DND-41 (cell line): ENCODE results near the gene CDX2.

Experiments used
- ATAC-seq: fragments of 200-7000 bp; cut with Tn5 transposase; 3 replicates; pipeline ENCODE4 v1.9.1; 2021; ENCODE audit warnings: low read depth; ENCODE audit not compliant: insufficient read depth
- DNase-seq: peaks from one replicate; pipeline ENCODE4 v3.0.0-alpha.2; 2020
- H2AFZ ChIP-seq: 2 replicates; pipeline ENCODE4 v1.6.0; 2012; ENCODE audit warnings: low read depth, low read length
- H3K27ac ChIP-seq: 2 replicates; pipeline ENCODE4 v1.5.1; 2012; ENCODE audit warnings: low read length, inconsistent platforms
- H3K27me3 ChIP-seq: fragments of 200-600 bp; sonication (generic); 2 replicates; pipeline ENCODE4 v1.6.0; 2012; ENCODE audit warnings: low read length, mild to moderate bottlenecking, inconsistent platforms; ENCODE audit not compliant: insufficient read depth, poor library complexity
- H3K36me3 ChIP-seq: 2 replicates; pipeline ENCODE4 v1.5.1; 2012; ENCODE audit warnings: low read length, inconsistent platforms; ENCODE audit not compliant: insufficient read depth
- H3K4me1 ChIP-seq: 2 replicates; pipeline ENCODE4 v1.5.1; 2012; ENCODE audit warnings: mild to moderate bottlenecking, low read length; ENCODE audit not compliant: insufficient read depth
- H3K4me2 ChIP-seq: 2 replicates; pipeline ENCODE4 v1.6.0; 2012; ENCODE audit warnings: mild to moderate bottlenecking, moderate library complexity, low read length, inconsistent platforms; ENCODE audit not compliant: insufficient read depth
- H3K4me3 ChIP-seq, 2 experiments: fragments of 200-600 bp in 1 of 2; shearing (Covaris generic) in 1 of 2; 2 replicates each; pipeline ENCODE4 v1.5.1; 2012 to 2016; ENCODE audit warnings: inconsistent platforms in 2 of 2, low read length in 2 of 2, mild to moderate bottlenecking in 2 of 2, low read depth in 1 of 2, moderate library complexity in 1 of 2
- H3K79me2 ChIP-seq: 2 replicates; pipeline ENCODE4 v1.6.0; 2012; ENCODE audit warnings: low read length, inconsistent platforms; ENCODE audit not compliant: insufficient read depth
- H3K9ac ChIP-seq: 2 replicates; pipeline ENCODE4 v1.6.0; 2012; ENCODE audit warnings: low read depth, mild to moderate bottlenecking, inconsistent platforms, low read length, moderate library complexity
- H3K9me3 ChIP-seq: 2 replicates; pipeline ENCODE4 v1.5.1; 2012; ENCODE audit warnings: low read length, moderate library complexity, mild to moderate bottlenecking, inconsistent platforms; ENCODE audit not compliant: insufficient read depth, severe bottlenecking
- H4K20me1 ChIP-seq: 2 replicates; pipeline ENCODE4 v1.6.0; 2012; ENCODE audit warnings: low read length; ENCODE audit not compliant: insufficient read depth
- EZH2 ChIP-seq: IDR thresholded peaks from 3 replicates; pipeline ENCODE4 v1.6.1; 2012; ENCODE audit warnings: borderline replicate concordance, low read depth, mild to moderate bottlenecking, moderate library complexity, low read length, inconsistent platforms; ENCODE audit not compliant: severe bottlenecking
- TF ChIP-seq, protein P1 (sequence below): IDR thresholded peaks from 2 replicates; pipeline ENCODE4 v1.5.1; 2012; ENCODE audit warnings: borderline replicate concordance, low read length, moderate library complexity, mild to moderate bottlenecking; ENCODE audit not compliant: poor library complexity, severe bottlenecking; ENCODE audit errors: extremely low read depth

The CDX2 gene

DNA sequence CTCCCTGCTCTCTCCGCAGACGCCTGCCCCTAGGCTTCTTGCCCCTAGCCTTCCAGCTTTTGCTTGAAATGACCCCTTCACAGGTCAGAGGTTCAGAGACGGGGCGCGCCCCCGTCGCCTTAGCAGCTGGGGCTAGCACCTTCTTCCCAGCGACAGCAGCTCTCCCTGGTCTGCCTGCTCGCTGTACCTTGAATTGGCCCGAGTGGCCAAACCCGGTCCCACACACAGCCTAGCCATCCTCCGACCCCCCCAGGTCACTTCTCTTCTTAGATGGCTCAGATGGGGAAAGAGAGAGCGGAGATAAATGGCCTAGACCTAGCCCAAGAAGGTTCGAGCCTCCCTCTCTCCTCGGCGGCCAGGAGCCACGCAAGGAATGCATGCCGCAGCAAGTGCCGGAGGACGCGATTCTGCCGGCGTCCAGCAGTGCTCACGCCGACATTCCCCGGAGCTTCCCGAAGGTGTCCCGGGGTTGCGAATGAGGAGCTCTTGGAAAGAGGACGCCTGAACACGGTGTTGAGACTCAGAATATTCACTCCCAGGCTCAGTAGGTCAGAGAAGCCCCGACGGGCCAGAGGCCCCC is 1.3 kb downstream of the CDX2 start:
- no peak overlapping the region for H3K27ac ChIP-seq
- H3K79me2 ChIP-seq: no peaks in the 10 kb centered on the region
- no peaks in the 10 kb centered on the region for H3K4me1 ChIP-seq
- no peaks in the 10 kb centered on the region for H3K27me3 ChIP-seq
- H3K4me2 ChIP-seq: no peak overlapping the region
- no peaks in the 10 kb centered on the region for H4K20me1 ChIP-seq
- TF ChIP-seq, protein P1, sequence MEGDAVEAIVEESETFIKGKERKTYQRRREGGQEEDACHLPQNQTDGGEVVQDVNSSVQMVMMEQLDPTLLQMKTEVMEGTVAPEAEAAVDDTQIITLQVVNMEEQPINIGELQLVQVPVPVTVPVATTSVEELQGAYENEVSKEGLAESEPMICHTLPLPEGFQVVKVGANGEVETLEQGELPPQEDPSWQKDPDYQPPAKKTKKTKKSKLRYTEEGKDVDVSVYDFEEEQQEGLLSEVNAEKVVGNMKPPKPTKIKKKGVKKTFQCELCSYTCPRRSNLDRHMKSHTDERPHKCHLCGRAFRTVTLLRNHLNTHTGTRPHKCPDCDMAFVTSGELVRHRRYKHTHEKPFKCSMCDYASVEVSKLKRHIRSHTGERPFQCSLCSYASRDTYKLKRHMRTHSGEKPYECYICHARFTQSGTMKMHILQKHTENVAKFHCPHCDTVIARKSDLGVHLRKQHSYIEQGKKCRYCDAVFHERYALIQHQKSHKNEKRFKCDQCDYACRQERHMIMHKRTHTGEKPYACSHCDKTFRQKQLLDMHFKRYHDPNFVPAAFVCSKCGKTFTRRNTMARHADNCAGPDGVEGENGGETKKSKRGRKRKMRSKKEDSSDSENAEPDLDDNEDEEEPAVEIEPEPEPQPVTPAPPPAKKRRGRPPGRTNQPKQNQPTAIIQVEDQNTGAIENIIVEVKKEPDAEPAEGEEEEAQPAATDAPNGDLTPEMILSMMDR: no peak
- TF ChIP-seq EZH2: no peak
- H2AFZ ChIP-seq: no peak overlapping the region
- no peak overlapping the region for H3K9ac ChIP-seq
- no peak overlapping the region for H3K4me3 ChIP-seq
- ATAC-seq: no peak
- DNase-seq: no peak
- H3K36me3 ChIP-seq: no peaks in the 10 kb centered on the region
- no peaks in the 10 kb centered on the region for H3K9me3 ChIP-seq

DNA sequence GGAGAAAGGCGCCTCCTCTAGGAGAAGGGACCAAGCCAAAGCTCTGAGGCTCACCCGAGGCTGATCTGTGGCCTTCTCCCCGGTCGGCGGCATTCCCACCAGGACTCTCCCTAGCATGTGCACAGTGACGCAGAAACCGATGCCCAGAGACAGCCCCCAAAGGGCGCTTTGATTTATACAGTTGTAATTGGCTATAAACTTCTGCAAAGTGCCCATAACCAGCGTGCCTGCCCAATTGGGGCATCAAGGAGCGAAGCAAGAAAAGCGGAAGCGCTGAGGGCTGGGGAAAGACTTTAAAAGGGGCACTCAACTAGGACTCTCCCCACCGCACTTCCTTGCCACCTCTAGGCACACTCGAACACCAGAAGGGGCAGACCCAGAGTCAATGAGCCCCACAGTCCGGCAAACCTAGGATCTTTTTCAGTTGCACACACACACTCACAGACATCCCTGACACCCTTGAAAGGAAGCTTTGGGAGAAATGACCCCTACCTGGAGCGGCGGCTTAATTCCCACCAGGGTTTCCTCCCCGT is 1.8 kb downstream of the CDX2 start:
- no peaks in the 10 kb centered on the region for H3K9me3 ChIP-seq
- no peaks in the 10 kb centered on the region for H4K20me1 ChIP-seq
- no peaks in the 10 kb centered on the region for H3K79me2 ChIP-seq
- no peak for ATAC-seq
- TF ChIP-seq, protein P1: no peak
- no peak for TF ChIP-seq EZH2
- H3K4me3 ChIP-seq: no peak overlapping the region
- H3K9ac ChIP-seq: no peak overlapping the region
- H2AFZ ChIP-seq: no peak overlapping the region
- no peak overlapping the region for H3K4me2 ChIP-seq
- no peak overlapping the region for H3K27ac ChIP-seq
- no peaks in the 10 kb centered on the region for H3K4me1 ChIP-seq
- no peaks in the 10 kb centered on the region for H3K27me3 ChIP-seq
- no peak for DNase-seq
- H3K36me3 ChIP-seq: no peaks in the 10 kb centered on the region

DNA sequence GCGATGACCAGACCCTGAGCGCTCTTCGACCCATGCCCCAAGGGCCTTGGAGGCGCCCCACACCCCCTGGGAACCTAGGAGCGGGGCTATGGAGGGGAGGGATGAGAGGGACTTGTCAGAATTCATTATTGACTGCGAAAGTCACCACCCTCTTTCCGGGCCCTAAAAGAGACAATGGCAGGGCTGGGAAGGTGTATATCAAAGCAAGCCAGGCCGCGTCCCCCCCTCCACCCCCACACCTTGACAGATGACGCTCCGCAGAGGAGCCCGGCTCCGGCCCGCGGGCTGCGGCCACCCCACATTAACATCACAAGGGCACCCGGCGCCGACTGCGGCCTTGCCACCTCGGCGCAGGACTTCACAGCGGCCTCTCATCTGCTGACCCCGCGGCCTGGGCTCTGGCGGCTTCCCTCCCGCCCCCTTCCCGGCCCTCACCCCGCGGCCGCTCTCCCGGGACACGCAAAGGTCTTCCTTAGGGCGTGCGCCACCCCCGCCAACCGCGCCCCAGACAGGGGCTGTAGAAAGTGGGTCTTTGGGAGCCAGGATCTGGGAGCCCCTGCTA is 2.4 kb downstream of the CDX2 start:
- H3K9me3 ChIP-seq: no peaks in the 10 kb centered on the region
- H4K20me1 ChIP-seq: no peaks in the 10 kb centered on the region
- no peak overlapping the region for H3K9ac ChIP-seq
- no peaks in the 10 kb centered on the region for H3K79me2 ChIP-seq
- no peak overlapping the region for H3K27ac ChIP-seq
- ATAC-seq: no peak
- TF ChIP-seq EZH2: no peak
- TF ChIP-seq, protein P1: no peak
- H3K36me3 ChIP-seq: no peaks in the 10 kb centered on the region
- no peak overlapping the region for H3K4me3 ChIP-seq
- no peak for DNase-seq
- no peak overlapping the region for H2AFZ ChIP-seq
- no peak overlapping the region for H3K4me2 ChIP-seq
- peaks cover 1% of the 10 kb centered on the region for H3K27me3 ChIP-seq
- H3K4me1 ChIP-seq: no peaks in the 10 kb centered on the region
